HCT116 (cell line): ENCODE measurements around the gene CLEC3B. TPM values are rescaled to one million over a fixed set of nuclear protein-coding genes. Genes with fewer than 3 reads are reported as not detected.
A peak's percentile ranks its signal among the peaks of the same experiment; 100 is the strongest.

Source experiments
- ATAC-seq: fragments of 200-7000 bp; cut with Tn5 transposase; 2 replicates; pipeline ENCODE4 v1.9.1; 2020; ENCODE audit warnings: mild to moderate bottlenecking, moderate library complexity
- BruUV-seq: library from RNA; stranded (reverse); fragments of 400-500 nt; replicated peaks from 2 replicates; lab custom pipeline; 2021; lab: Mats Ljungman, UMichigan
- CTCF ChIA-PET: fragments of 300-600 bp; sonication (Branson Sonifier 250); formaldehyde crosslinking; loops from one replicate; lab custom pipeline; 2021; ENCODE audit warnings: antibody characterized with exemption; lab: Charles Lee
- POLR2A ChIA-PET: fragments of 300-600, 350-600 bp; sonication (Branson Sonifier 250); formaldehyde crosslinking; loops from one replicate; lab custom pipeline; 2021; ENCODE audit warnings: antibody characterized with exemption; lab: Charles Lee
- RAD21 ChIA-PET, 2 experiments: fragments of 300-600 bp; sonication (Branson Sonifier 250); formaldehyde crosslinking; loops; one replicate each; lab custom pipeline; 2023; ENCODE audit warnings: low total read pairs in 2 of 2; ENCODE audit not compliant: uncharacterized antibody in 2 of 2, unreplicated experiment in 2 of 2, low non-redundant PET in 1 of 2; lab: Charles Lee
- DNase-seq: peaks from one replicate; pipeline ENCODE4 v3.0.0-alpha.2; 2010; ENCODE audit warnings: low read depth, low spot score
- H2AFZ ChIP-seq: fragments of 200-600 bp; shearing (Covaris generic), sonication (generic); 2 replicates; pipeline ENCODE4 v1.6.1; 2017; ENCODE audit warnings: low read depth, mixed run types, mixed read lengths, antibody characterized with exemption, low read length; ENCODE audit not compliant: poor library complexity, severe bottlenecking
- H3K27ac ChIP-seq: 2 replicates; pipeline ENCODE4 v1.5.1; 2012; ENCODE audit warnings: low read depth, low read length
- H3K27me3 ChIP-seq: fragments of 200-600 bp; sonication (generic); 2 replicates; pipeline ENCODE4 v1.6.1; 2016; ENCODE audit warnings: mixed run types, low read length, mixed read lengths; ENCODE audit not compliant: insufficient read depth
- H3K36me3 ChIP-seq, 2 experiments: fragments of 200-500 bp in 1 of 2; fragments of 200-600 bp in 1 of 2; sonication (Bioruptor generic) in 1 of 2; sonication (generic) in 1 of 2; 2 replicates each; pipeline versions ENCODE4 v1.5.1 to v1.6.1; 2014 to 2016; ENCODE audit warnings: low read length in 2 of 2, inconsistent platforms in 1 of 2, mixed read lengths in 1 of 2, mixed run types in 1 of 2; ENCODE audit not compliant: insufficient read depth in 2 of 2, control insufficient read depth in 1 of 2
- H3K4me1 ChIP-seq, 2 experiments: fragments of 200-600 bp in 1 of 2; sonication (generic) in 1 of 2; 2 replicates each; pipeline versions ENCODE4 v1.5.1 to v1.6.1; 2012 to 2017; ENCODE audit warnings: low read length in 2 of 2, inconsistent platforms in 1 of 2, mild to moderate bottlenecking in 1 of 2, mixed read lengths in 1 of 2, mixed run types in 1 of 2, moderate library complexity in 1 of 2; ENCODE audit not compliant: insufficient read depth in 2 of 2, control insufficient read depth in 1 of 2
- H3K4me2 ChIP-seq: fragments of 200-600 bp; sonication (generic); 2 replicates; pipeline ENCODE4 v1.6.1; 2017; ENCODE audit warnings: mixed run types, low read length, mixed read lengths
- H3K4me3 ChIP-seq, 2 experiments: fragments of 200-600 bp in 1 of 2; sonication (generic) in 1 of 2; replicated peaks in 1 of 2; 2 replicates each; pipeline ENCODE4 v1.5.1; 2011 to 2016; ENCODE audit warnings: low read length in 2 of 2, control low read depth in 1 of 2, low read depth in 1 of 2, mild to moderate bottlenecking in 1 of 2, mixed read lengths in 1 of 2, mixed run types in 1 of 2
- H3K79me2 ChIP-seq: fragments of 200-600 bp; sonication (generic); 2 replicates; pipeline ENCODE4 v1.6.1; 2017; ENCODE audit warnings: mild to moderate bottlenecking, mixed run types, low read length, moderate library complexity, mixed read lengths; ENCODE audit not compliant: insufficient read depth
- H3K9ac ChIP-seq: fragments of 200-600 bp; sonication (generic); 2 replicates; pipeline ENCODE4 v1.6.1; 2016; ENCODE audit warnings: low read length, mixed read lengths
- H3K9me2 ChIP-seq: fragments of 200-600 bp; sonication (generic), shearing (Covaris generic); 2 replicates; pipeline ENCODE4 v1.6.1; 2017; ENCODE audit warnings: mixed run types, mild to moderate bottlenecking, moderate library complexity; ENCODE audit not compliant: insufficient read depth
- H3K9me3 ChIP-seq, 2 experiments: fragments of 200-500 bp in 1 of 2; fragments of 200-600 bp in 1 of 2; sonication (Bioruptor generic) in 1 of 2; sonication (generic) in 1 of 2; 2 replicates each; pipeline ENCODE4 v1.6.1; 2014 to 2017; ENCODE audit warnings: low read length in 2 of 2, mixed read lengths in 2 of 2, inconsistent platforms in 1 of 2, low read depth in 1 of 2, mild to moderate bottlenecking in 1 of 2, mixed run types in 1 of 2, moderate library complexity in 1 of 2; ENCODE audit not compliant: control insufficient read depth in 1 of 2, insufficient read depth in 1 of 2
- H4K20me1 ChIP-seq: fragments of 200-600 bp; sonication (generic), shearing (Covaris generic); 2 replicates; pipeline ENCODE4 v1.6.1; 2017; ENCODE audit warnings: mixed run types, mild to moderate bottlenecking, moderate library complexity; ENCODE audit not compliant: insufficient read depth
- CBX3 ChIP-seq: IDR thresholded peaks from 2 replicates; pipeline ENCODE4 v1.6.1; 2012; ENCODE audit warnings: low read depth
- CTCF ChIP-seq, 3 experiments: fragments of 200-600 bp in 1 of 3; sonication (generic) in 1 of 3; IDR thresholded peaks in 2 of 3; conservative IDR thresholded peaks in 1 of 3; 2 replicates each; pipeline ENCODE4 v1.5.1; 2012 to 2017; ENCODE audit warnings: low read depth in 2 of 3, low read length in 2 of 3, antibody characterized with exemption in 1 of 3, borderline replicate concordance in 1 of 3, control low read depth in 1 of 3, mild to moderate bottlenecking in 1 of 3, mixed read lengths in 1 of 3, mixed run types in 1 of 3, moderate library complexity in 1 of 3; ENCODE audit not compliant: insufficient read depth in 1 of 3
- EGR1 ChIP-seq: IDR thresholded peaks from 2 replicates; pipeline ENCODE4 v1.6.1; 2012; ENCODE audit warnings: low read depth
- EZH2 ChIP-seq: fragments of 200-600 bp; sonication (generic); IDR thresholded peaks from 2 replicates; pipeline ENCODE4 v1.6.1; 2017; ENCODE audit warnings: antibody characterized with exemption, mixed run types
- FOSL1 ChIP-seq: IDR thresholded peaks from 2 replicates; pipeline ENCODE4 v1.6.1; 2012; ENCODE audit warnings: low read depth
- RAD21 ChIP-seq: IDR thresholded peaks from 2 replicates; pipeline ENCODE4 v1.6.1; 2012; ENCODE audit warnings: low read depth, mild to moderate bottlenecking
- YY1 ChIP-seq: IDR thresholded peaks from 2 replicates; pipeline ENCODE4 v1.6.1; 2011; ENCODE audit warnings: low read length, low read depth, moderate library complexity, mild to moderate bottlenecking; ENCODE audit not compliant: insufficient replicate concordance; ENCODE audit errors: extremely low read depth
- intact Hi-C: fragments of 100-400 bp; cut with micrococcal nuclease; formaldehyde crosslinking; loops from 2 replicates; pipeline ENCODE4 v1.10.0; 2022
- total RNA-seq: library from RNA; stranded (reverse); gene quantifications from one replicate; pipeline ENCODE4 v1.2.1, GENCODE V29; 2021; ENCODE audit not compliant: unreplicated experiment

Gene CLEC3B
- total RNA-seq, 1 experiment from 2014 or later = 0.57 TPM

- no peaks in the 10 kb centered on the region for H3K9me2 ChIP-seq
- H3K4me2 ChIP-seq = no peak overlapping the region
- RAD21 ChIA-PET = no interaction called here
- H3K36me3 ChIP-seq = peaks cover 29 to 60% of the 10 kb centered on the region in 2 experiments; a peak in 3 of 4 replicates
- H3K9ac ChIP-seq = no peak overlapping the region
- BruUV-seq = no TSS peak
- H4K20me1 ChIP-seq = no peaks in the 10 kb centered on the region; the same call in 1 of the 2 replicates
- no peak for ATAC-seq
- CTCF ChIA-PET = no interaction called here
- intact Hi-C loops = no loop called here
- POLR2A ChIA-PET = no interaction called here
- H3K4me1 ChIP-seq = peaks cover 0 to 2% of the 10 kb centered on the region in 2 experiments; a peak in 2 of 4 replicates
- DNase-seq = no peak
- no peak overlapping the region for H2AFZ ChIP-seq
- no peaks in the 10 kb centered on the region for H3K27me3 ChIP-seq
- H3K9me3 ChIP-seq = no peaks in the 10 kb centered on the region
- H3K27ac ChIP-seq = no peak overlapping the region
- H3K79me2 ChIP-seq = peaks cover 12% of the 10 kb centered on the region
- TF ChIP-seq YY1 (no peak), CBX3 (no peak), CTCF (IDR thresholded peaks at IDR 0.05 in 2 of 3, conservative IDR thresholded peaks at IDR 0.05 in 1 of 3; ENCODE audit: borderline replicate concordance in 1 of 3, insufficient read depth in 1 of 3, low read depth in 2 of 3, low read length in 2 of 3) (no peak), RAD21 (no peak), FOSL1 (no peak)
- no peak overlapping the region for H3K4me3 ChIP-seq
Observed at GRCh38 chr3:45000823-45001222, 25.3 kb upstream of the CLEC3B start.

- peaks cover 26 to 55% of the 10 kb centered on the region in 2 experiments; a peak in 3 of 4 replicates for H3K36me3 ChIP-seq
- no peak overlapping the region for H3K9ac ChIP-seq
- no peak overlapping the region for H2AFZ ChIP-seq
- H3K9me2 ChIP-seq = no peaks in the 10 kb centered on the region
- no peak for DNase-seq
- CTCF ChIA-PET = no interaction called here
- no TSS peak for BruUV-seq
- no peak overlapping the region for H3K4me3 ChIP-seq
- ATAC-seq = peak; percentile 63; the same call in 1 of the 2 replicates
- no peak overlapping the region for H3K27ac ChIP-seq
- no peaks in the 10 kb centered on the region; the same call in 1 of the 2 replicates for H4K20me1 ChIP-seq
- H3K9me3 ChIP-seq = no peaks in the 10 kb centered on the region
- RAD21 ChIA-PET = no interaction called here
- H3K4me1 ChIP-seq = no peaks in the 10 kb centered on the region
- TF ChIP-seq EZH2 (no peak), CTCF (IDR thresholded peaks at IDR 0.05 in 2 of 3, conservative IDR thresholded peaks at IDR 0.05 in 1 of 3; ENCODE audit: borderline replicate concordance in 1 of 3, insufficient read depth in 1 of 3, low read depth in 2 of 3, low read length in 2 of 3) (peak in 2 of 3 experiments; percentile 14 to 22; a peak in 2 of 6 replicates), EGR1 (no peak)
- TF ChIP-seq, all 23 proteins: peak for 1
- H3K79me2 ChIP-seq = peaks cover 5% of the 10 kb centered on the region
- POLR2A ChIA-PET = no interaction called here
- H3K27me3 ChIP-seq = no peaks in the 10 kb centered on the region
- no peak overlapping the region for H3K4me2 ChIP-seq
- intact Hi-C loops = no loop called here
Observed at GRCh38 chr3:45001738-45002137, 24.4 kb upstream of the CLEC3B start.
